D341Med (cell line): ENCODE results near the gene CCPG1.

Source experiments
- DNase-seq: peaks from one replicate; pipeline ENCODE4 v3.0.0; 2012; ENCODE audit warnings: low spot score

Gene CCPG1

DNA sequence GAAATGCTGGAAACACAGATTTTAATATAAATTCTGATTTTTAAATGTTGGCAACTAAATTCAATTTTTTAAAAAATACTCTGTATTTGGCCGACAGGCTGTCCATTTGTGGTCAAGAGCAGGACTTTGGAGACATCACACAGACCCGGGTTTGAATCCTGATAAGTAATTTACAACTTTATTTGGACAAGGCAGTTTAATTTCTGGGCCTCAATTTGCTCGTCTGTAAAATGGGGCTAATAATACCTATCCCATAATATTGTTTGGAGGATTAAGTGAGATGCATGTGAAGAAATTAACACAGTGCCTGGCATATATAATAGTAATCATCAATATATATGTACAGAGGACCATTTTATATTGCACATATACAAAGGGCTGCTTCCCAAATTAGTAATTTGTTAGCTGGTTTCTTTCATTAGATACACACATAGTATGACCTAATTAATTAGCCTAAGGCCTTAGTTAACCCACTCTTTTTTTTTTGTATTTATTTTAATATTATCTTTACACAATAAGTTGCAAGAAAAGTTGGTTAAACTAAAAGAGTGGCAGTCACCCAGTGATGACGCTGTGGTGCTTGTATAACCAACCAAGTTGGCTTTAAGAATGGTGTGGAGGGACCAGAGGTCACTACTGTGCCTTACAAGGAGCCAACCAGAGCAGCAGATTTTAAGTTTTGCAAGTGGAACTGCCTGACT, 88.5 kb downstream of the CCPG1 start:
- DNase-seq = no peak

DNA sequence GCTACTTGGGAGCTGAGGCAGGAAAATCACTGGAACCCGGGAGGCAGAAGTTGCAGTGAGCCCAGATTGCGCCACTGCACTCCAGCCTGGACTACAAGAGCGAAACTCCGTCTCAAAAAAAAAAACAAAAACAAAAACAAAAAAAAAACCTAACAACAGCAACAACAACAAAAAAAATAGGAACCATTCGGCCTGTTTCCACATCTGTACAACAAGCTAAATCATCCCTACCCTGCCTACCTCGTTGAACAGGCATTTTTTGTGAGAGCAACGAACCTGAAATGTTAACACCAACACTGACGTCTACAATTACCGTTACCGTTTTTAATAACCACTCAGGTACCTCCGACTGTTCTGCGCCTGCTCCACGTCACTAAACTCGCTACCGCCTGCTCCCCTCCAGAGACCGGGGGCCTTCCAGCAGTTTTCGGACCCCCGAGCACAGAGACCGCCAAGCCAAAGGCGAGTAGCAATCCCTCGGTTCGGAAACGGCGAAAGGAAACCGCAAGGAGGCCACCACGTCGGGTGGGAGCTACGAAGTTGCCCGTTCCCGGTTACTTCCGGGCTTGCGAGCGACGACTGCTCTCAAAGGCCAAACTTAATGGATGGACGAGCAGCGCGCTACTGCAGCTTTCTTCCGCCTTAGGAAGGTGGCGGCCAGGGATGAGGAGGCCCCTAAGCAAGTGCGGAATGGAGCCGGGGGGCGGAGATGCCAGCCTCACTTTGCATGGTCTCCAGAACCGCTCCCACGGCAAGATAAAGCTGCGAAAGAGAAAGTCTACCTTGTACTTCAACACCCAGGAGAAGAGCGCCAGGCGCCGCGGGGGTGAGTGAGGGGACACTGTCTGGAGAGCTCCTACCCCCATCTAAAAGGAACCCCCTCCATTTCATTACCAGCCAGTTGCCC, 89.3 kb downstream of the CCPG1 start, which contains the start of the genes PIGB and PIGBOS1:
TSS of gene PIGB (plus strand) at position 635 of the 907 bp plus-strand sequence. CDS start at position 664, 29 bp downstream.
TSS of gene PIGBOS1 (minus strand) at position 536 of the 907 bp plus-strand sequence. CDS start 1,331 bp downstream, outside the sequence.
- peak; percentile 90 for DNase-seq
